Measurements from ENCODE around the gene HDAC5. TPM values are rescaled to one million over a fixed set of nuclear protein-coding genes. Genes with fewer than 3 reads are reported as not detected.

Gene HDAC5
- total RNA-seq, 1 experiment from 2014 or later, result 22.4 TPM

DNA sequence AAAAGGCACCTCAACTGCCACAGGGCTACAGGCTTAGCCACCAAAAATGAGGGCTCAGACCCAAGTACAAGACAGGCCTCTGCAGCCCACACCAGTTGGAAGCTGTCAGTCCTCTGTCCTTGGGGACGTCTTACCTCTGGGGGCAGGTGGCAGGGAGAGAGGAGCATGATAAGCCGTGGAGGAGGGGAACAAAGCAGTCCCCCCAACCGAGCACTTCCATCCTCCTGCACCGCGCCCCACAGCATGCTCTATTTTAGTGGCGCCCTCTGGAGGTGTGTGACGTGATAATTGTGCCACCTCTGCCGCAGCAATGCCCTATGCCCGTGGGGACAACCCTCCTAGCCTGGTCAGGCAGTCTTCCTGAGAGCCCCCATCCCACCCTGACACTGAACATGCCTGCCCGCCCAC lies 39.3 kb downstream of the HDAC5 start:
- DNase-seq, result peak; percentile 62

GRCh38 chr17:44083250-44083849 lies 40.1 kb downstream of the HDAC5 start:
- TF ChIP-seq CTCF (IDR thresholded peaks at IDR 0.05; ENCODE audit: unreplicated experiment), result peak; percentile 91
- Mint-ChIP-seq H3K36me3 (ENCODE audit: insufficient read depth, unreplicated experiment) (peaks cover 50% of the 10 kb centered on the region), H3K9me3 (ENCODE audit: low read depth, unreplicated experiment) (no peaks in the 10 kb centered on the region), H3K4me3 (ENCODE audit: low read depth, unreplicated experiment) (no peak overlapping the region), H3K4me1 (ENCODE audit: low read depth, unreplicated experiment) (peaks cover 13% of the 10 kb centered on the region), H3K27me3 (ENCODE audit: unreplicated experiment) (no peaks in the 10 kb centered on the region), H3K27ac (ENCODE audit: unreplicated experiment) (no peak overlapping the region)
- DNase-seq, result peak; percentile 75
- CTCF ChIA-PET, result interaction anchor here (0.6 to 2.4 kb wide), 14 partner anchors 9 to 262 kb away, joined by 3 to 43 read pairs (median 4); partner anchors contain the start of genes GRN, HDAC5 and LSM12
- no TSS peak for BruUV-seq (replicated peaks)
- intact Hi-C loops (cut with micrococcal nuclease; ENCODE audit: unreplicated experiment), result loop anchor here (2.0 kb wide), 1 partner anchor 31 kb away; no protein-coding TSS in a partner anchor

More for the DNA sequence above, 39.3 kb downstream of the HDAC5 start:
- Mint-ChIP-seq H3K4me1 (ENCODE audit: low read depth, unreplicated experiment) (peaks cover 13% of the 10 kb centered on the region), H3K4me3 (ENCODE audit: low read depth, unreplicated experiment) (no peak overlapping the region), H3K27me3 (ENCODE audit: unreplicated experiment) (no peaks in the 10 kb centered on the region), H3K9me3 (ENCODE audit: low read depth, unreplicated experiment) (no peaks in the 10 kb centered on the region), H3K36me3 (ENCODE audit: insufficient read depth, unreplicated experiment) (peaks cover 44% of the 10 kb centered on the region), H3K27ac (ENCODE audit: unreplicated experiment) (no peak overlapping the region)
- BruUV-seq (replicated peaks), result no TSS peak
- CTCF ChIA-PET, result interaction anchor here (0.6 to 2.4 kb wide), 12 partner anchors 10 to 651 kb away, joined by 3 to 43 read pairs (median 4); partner anchors contain the start of genes GRN and HDAC5
- peak; percentile 77 for TF ChIP-seq CTCF (IDR thresholded peaks at IDR 0.05; ENCODE audit: unreplicated experiment)
- intact Hi-C loops (cut with micrococcal nuclease; ENCODE audit: unreplicated experiment), result no loop called here

- Mint-ChIP-seq H3K9me3 (ENCODE audit: low read depth, unreplicated experiment) (no peaks in the 10 kb centered on the region), H3K27me3 (ENCODE audit: unreplicated experiment) (no peaks in the 10 kb centered on the region), H3K4me1 (ENCODE audit: low read depth, unreplicated experiment) (peaks cover 9% of the 10 kb centered on the region), H3K4me3 (ENCODE audit: low read depth, unreplicated experiment) (no peak overlapping the region), H3K27ac (ENCODE audit: unreplicated experiment) (no peak overlapping the region), H3K36me3 (ENCODE audit: insufficient read depth, unreplicated experiment) (peaks cover 50% of the 10 kb centered on the region)
- no TSS peak for BruUV-seq (replicated peaks)
- CTCF ChIA-PET, result interaction anchor here (1.2 to 2.4 kb wide), 5 partner anchors 10 to 85 kb away, joined by 4 to 43 read pairs (median 6); partner anchors contain the start of gene HDAC5
- no peak for DNase-seq
- TF ChIP-seq CTCF (IDR thresholded peaks at IDR 0.05; ENCODE audit: unreplicated experiment), result no peak
- intact Hi-C loops (cut with micrococcal nuclease; ENCODE audit: unreplicated experiment), result loop anchor here (2.0 kb wide), 1 partner anchor 32 kb away; no protein-coding TSS in a partner anchor
Observed at GRCh38 chr17:44082256-44082927, 41.0 kb downstream of the HDAC5 start.

DNA sequence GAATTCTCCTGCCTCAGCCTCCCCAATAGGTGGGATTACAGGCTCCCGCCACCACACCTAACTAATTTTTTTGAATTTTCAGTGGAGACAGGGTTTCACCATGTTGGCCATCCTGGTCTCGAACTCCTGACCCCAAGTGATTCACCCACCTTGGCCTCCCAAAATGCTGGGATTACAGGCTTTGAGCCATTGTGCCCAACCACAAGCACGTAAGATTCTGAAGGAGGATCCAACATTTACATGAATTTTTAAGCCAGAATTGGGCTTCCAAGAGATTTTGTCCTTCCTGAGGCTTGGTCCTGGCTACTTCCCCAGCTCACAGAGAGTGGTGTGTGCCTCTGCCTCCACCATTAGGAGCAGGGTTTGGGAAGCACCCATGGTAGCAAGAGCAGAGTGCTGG lies 41.8 kb downstream of the HDAC5 start:
- no TSS peak for BruUV-seq (replicated peaks)
- TF ChIP-seq CTCF (IDR thresholded peaks at IDR 0.05; ENCODE audit: unreplicated experiment), result no peak
- DNase-seq, result no peak
- no peaks in the 10 kb centered on the region for H3K9me3 Mint-ChIP-seq (ENCODE audit: low read depth, unreplicated experiment)
- intact Hi-C loops (cut with micrococcal nuclease; ENCODE audit: unreplicated experiment), result loop anchor here (2.0 kb wide), 1 partner anchor 33 kb away; no protein-coding TSS in a partner anchor
- CTCF ChIA-PET, result interaction anchor here (0.5 to 2.4 kb wide), 2 partner anchors 34 to 45 kb away, joined by 4 to 19 read pairs; no protein-coding TSS in a partner anchor
- H3K27me3 Mint-ChIP-seq (ENCODE audit: unreplicated experiment), result no peaks in the 10 kb centered on the region
- peaks cover 2% of the 10 kb centered on the region for H3K4me1 Mint-ChIP-seq (ENCODE audit: low read depth, unreplicated experiment)
- no peak overlapping the region for H3K4me3 Mint-ChIP-seq (ENCODE audit: low read depth, unreplicated experiment)
- H3K36me3 Mint-ChIP-seq (ENCODE audit: insufficient read depth, unreplicated experiment), result peaks cover 43% of the 10 kb centered on the region
- H3K27ac Mint-ChIP-seq (ENCODE audit: unreplicated experiment), result no peak overlapping the region
